ENCODE results near the gene RIMBP2.

- no peak for TF ChIP-seq CHD4 (IDR thresholded peaks at IDR 0.05; ENCODE audit: insufficient read depth, insufficient replicate concordance, low read depth, low read length, poor library complexity, severe bottlenecking)
- no peak for TF ChIP-seq ELK1 (CRISPR knock-in tag; IDR thresholded peaks at IDR 0.05)
- TF ChIP-seq ZNF512 (tag; IDR thresholded peaks at IDR 0.05) = no peak
- no peak for TF ChIP-seq NR2F6 (CRISPR knock-in tag; IDR thresholded peaks at IDR 0.05)
- TF ChIP-seq CTCF (IDR thresholded peaks at IDR 0.05 in 2 of 3, conservative IDR thresholded peaks at IDR 0.05 in 1 of 3; ENCODE audit: insufficient read depth in 2 of 3, low read depth in 1 of 3, low read length in 3 of 3) = no peak
- TF ChIP-seq BMI1 (IDR thresholded peaks at IDR 0.05; ENCODE audit: low read length) = no peak
- TF ChIP-seq KAT8 (IDR thresholded peaks at IDR 0.05; ENCODE audit: low read depth) = no peak
- no peak for TF ChIP-seq HDGF (IDR thresholded peaks at IDR 0.05)
- no peak for TF ChIP-seq SETDB1 (IDR thresholded peaks at IDR 0.05; ENCODE audit: low read length)
- TF ChIP-seq ELF1 (tag; IDR thresholded peaks at IDR 0.05) = no peak
- no peak for TF ChIP-seq MYC (IDR thresholded peaks at IDR 0.05; ENCODE audit: low read depth, low read length)
- TF ChIP-seq MYC (CRISPR knock-in tag; IDR thresholded peaks at IDR 0.05; ENCODE audit: borderline replicate concordance, low read depth) = no peak
Observed at GRCh38 chr12:130700492-130701401, 15.4 kb downstream of the RIMBP2 start.

Measured in K562 (cell line).